ENCODE results near the gene FGFR2. TPM values are rescaled to one million over a fixed set of nuclear protein-coding genes. Genes with fewer than 3 reads are reported as not detected.

FGFR2 gene
- total and polyA plus RNA-seq, 4 donors, result 11.4 to 69.9 (median 31.9) TPM

DNA sequence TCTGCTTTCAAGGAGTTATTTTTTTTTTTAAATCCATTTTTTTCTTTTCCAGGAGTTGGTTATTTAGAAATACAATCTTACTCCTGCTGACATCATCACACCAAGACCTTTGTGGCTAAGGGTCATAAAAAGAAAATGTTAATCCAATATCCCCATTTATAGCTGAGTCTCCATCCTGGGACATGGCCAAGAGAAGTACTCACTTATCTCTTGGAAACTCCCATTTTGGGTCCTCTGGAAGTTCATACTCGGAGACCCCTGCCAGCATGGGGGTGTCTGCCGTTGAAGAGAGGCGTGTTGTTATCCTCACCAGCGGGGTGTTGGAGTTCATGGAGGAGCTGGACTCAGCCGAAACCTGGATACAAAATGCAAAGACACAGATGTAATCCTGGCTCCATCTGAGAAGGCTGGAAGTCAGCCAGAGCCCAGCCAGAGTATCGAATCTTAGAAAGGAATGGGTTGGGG, 94.6 kb downstream of the FGFR2 start:
- H3K27me3 ChIP-seq (ENCODE audit: control insufficient read depth in 4 of 4, insufficient read depth in 4 of 4, low read length in 3 of 4), result no peaks in the 10 kb centered on the region
- H3K9ac ChIP-seq (ENCODE audit: low read depth in 1 of 2, low read length in 2 of 2), result no peak overlapping the region
- H3K27ac ChIP-seq (ENCODE audit: low read depth in 1 of 2, low read length in 2 of 2), result no peak overlapping the region
- no peaks in the 10 kb centered on the region for H3K9me3 ChIP-seq (ENCODE audit: control insufficient read depth in 4 of 4, low read length in 3 of 4)
- no peak for DNase-seq (ENCODE audit: low spot score)
- WGBS, result 73% methylated on average over 6 of the region's 6 CpGs
- TF ChIP-seq NR2F2 (IDR thresholded peaks at IDR 0.05) (no peak), RXRA (IDR thresholded peaks at IDR 0.05) (no peak), SP1 (IDR thresholded peaks at IDR 0.05) (no peak), HNF4G (IDR thresholded peaks at IDR 0.05) (no peak), EGR1 (IDR thresholded peaks at IDR 0.05; ENCODE audit: low read depth in 2 of 2) (no peak), FOXA1 (IDR thresholded peaks at IDR 0.05) (no peak), ATF3 (IDR thresholded peaks at IDR 0.05) (no peak)
- no peaks in the 10 kb centered on the region for H3K4me1 ChIP-seq (ENCODE audit: control insufficient read depth in 4 of 4, insufficient read depth in 4 of 4, low read length in 3 of 4)
- no peak overlapping the region for H3K4me3 ChIP-seq (ENCODE audit: low read depth in 1 of 3, low read length in 3 of 3)
- H3K36me3 ChIP-seq (ENCODE audit: control insufficient read depth in 4 of 4, insufficient read depth in 3 of 4, low read depth in 1 of 4, low read length in 3 of 4), result peaks cover 0 to 2% (median 0%) of the 10 kb centered on the region in 4 donors

DNA sequence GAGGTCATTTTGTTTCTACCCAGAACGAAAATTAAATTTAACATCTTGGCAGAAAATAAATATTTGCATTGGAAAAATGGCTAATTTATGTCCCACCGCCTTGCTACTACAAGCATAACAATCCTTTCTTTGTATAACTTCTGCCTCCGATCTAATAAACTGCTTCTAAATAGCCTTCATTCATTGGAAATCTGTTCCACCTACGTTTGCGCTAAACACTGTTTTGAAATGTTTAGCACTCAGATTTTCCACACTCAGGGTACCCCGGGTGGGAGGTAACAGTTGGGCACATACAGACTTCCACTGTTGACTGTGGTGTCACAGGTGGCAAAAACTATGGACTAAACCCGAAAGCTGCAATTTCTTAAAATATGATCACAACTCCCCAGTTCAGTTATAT, 96.4 kb downstream of the FGFR2 start:
- Histone ChIP-seq H3K4me1 (ENCODE audit: control insufficient read depth in 4 of 4, insufficient read depth in 4 of 4, low read length in 3 of 4) (no peaks in the 10 kb centered on the region), H3K4me3 (ENCODE audit: low read depth in 1 of 3, low read length in 3 of 3) (no peak overlapping the region), H3K36me3 (ENCODE audit: control insufficient read depth in 4 of 4, insufficient read depth in 3 of 4, low read depth in 1 of 4, low read length in 3 of 4) (peaks cover 0 to 2% (median 0%) of the 10 kb centered on the region in 4 donors), H3K9ac (ENCODE audit: low read depth in 1 of 2, low read length in 2 of 2) (no peak overlapping the region), H3K27me3 (ENCODE audit: control insufficient read depth in 4 of 4, insufficient read depth in 4 of 4, low read length in 3 of 4) (no peaks in the 10 kb centered on the region), H3K27ac (ENCODE audit: low read depth in 1 of 2, low read length in 2 of 2) (no peak overlapping the region), H3K9me3 (ENCODE audit: control insufficient read depth in 4 of 4, low read length in 3 of 4) (no peaks in the 10 kb centered on the region)
- WGBS, result 85% methylated on average over 7 of the region's 7 CpGs
- TF ChIP-seq RAD21 (IDR thresholded peaks at IDR 0.05) (no peak), ATF3 (IDR thresholded peaks at IDR 0.05) (no peak), REST (IDR thresholded peaks at IDR 0.05) (no peak), HNF4A (conservative IDR thresholded peaks at IDR 0.05) (no peak), TAF1 (conservative IDR thresholded peaks at IDR 0.05) (no peak), JUND (IDR thresholded peaks at IDR 0.05) (no peak), SP1 (IDR thresholded peaks at IDR 0.05) (no peak), FOXA1 (IDR thresholded peaks at IDR 0.05) (no peak), YY1 (IDR thresholded peaks at IDR 0.05) (no peak), NR2F2 (IDR thresholded peaks at IDR 0.05) (no peak), GABPA (IDR thresholded peaks at IDR 0.05 in 1 of 2, conservative IDR thresholded peaks at IDR 0.05 in 1 of 2) (no peak), RXRA (IDR thresholded peaks at IDR 0.05) (no peak), ZBTB33 (IDR thresholded peaks at IDR 0.05) (no peak), HNF4G (IDR thresholded peaks at IDR 0.05) (no peak), CTCF (IDR thresholded peaks at IDR 0.05; ENCODE audit: low read depth, low read length, missing input control) (no peak)
- TF ChIP-seq, protein P1, sequence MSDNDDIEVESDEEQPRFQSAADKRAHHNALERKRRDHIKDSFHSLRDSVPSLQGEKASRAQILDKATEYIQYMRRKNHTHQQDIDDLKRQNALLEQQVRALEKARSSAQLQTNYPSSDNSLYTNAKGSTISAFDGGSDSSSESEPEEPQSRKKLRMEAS (IDR thresholded peaks at IDR 0.05), result no peak
- no peak for DNase-seq (ENCODE audit: low spot score)

All from liver (tissue), 9 donors.